ENCODE results near the gene PSMA7.

PSMA7 gene

DNA sequence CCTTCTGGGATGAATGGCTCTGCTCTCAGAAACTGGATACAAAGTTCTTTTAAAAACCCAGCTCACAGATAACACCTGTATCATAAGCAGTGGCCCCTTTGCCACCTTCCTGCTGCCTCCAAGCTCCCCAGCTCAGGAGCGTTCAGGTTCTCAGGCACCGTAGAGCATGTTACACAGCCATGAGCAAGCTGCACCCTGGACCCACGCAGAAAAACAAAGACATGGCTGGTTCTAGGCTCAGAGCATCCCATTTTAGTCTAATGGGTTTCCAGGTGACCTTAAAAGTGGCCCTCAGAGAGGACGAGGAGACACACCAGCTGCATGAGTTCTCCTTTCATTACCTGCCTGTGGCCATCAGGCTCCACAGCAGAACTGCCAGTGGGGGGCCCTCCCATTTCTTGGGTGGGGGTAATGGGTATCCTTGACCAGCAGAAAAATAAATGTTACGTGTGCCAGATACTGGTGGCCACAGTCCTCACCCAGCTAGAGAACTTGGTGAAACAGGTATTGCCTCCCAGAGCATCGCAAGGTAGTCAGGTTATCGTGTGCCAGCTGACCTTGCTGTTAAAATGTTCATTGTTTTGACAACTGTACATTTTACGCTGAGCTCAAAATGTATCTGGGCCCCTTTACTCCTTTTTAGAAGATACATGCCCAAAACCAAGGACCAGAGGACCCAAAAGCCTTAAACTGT lies 7.5 kb downstream of the PSMA7 start:
- FAIRE-seq = no peak

DNA sequence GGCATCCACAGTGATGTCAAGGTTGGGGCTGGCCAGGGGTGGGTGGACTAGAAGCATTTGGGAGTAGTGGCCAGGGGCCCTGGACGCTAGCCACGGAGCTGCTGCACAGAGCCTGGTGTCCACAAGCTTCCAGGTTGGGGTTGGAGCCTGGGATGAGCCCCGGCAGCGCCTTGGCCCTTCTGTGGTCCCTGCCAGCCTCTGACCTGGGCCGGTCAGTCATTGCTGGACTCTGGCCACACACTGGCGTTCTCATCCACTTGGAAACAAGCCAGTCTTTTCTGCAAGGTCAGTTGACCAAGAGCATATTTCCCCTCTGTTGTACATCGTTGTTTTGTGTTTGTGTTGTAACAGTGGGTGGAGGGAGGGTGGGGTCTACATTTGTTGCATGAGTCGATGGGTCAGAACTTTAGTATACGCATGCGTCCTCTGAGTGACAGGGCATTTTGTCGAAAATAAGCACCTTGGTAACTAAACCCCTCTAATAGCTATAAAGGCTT lies 8.4 kb downstream of the PSMA7 start:
- FAIRE-seq = no peak

DNA sequence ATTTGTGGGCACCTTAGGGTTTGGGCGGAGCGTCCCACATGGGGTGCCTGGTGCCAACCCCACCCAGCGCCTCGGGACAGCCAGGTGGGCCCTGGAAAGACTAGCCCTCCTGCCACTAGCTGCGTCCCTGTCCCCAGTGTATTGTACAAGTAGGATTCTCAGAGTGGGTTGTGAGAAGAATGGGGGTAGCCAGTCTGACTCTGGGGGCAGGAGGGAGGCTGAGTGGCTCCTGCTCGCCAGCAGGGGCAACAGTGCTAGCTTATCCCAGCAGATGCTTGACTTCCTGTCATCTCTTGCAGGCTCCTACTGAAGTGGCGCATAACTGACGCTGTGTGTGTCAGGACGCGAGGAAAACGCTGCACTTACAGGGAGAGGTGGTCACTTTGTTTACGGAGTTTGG lies 9.3 kb downstream of the PSMA7 start:
- no peak for FAIRE-seq

DNA sequence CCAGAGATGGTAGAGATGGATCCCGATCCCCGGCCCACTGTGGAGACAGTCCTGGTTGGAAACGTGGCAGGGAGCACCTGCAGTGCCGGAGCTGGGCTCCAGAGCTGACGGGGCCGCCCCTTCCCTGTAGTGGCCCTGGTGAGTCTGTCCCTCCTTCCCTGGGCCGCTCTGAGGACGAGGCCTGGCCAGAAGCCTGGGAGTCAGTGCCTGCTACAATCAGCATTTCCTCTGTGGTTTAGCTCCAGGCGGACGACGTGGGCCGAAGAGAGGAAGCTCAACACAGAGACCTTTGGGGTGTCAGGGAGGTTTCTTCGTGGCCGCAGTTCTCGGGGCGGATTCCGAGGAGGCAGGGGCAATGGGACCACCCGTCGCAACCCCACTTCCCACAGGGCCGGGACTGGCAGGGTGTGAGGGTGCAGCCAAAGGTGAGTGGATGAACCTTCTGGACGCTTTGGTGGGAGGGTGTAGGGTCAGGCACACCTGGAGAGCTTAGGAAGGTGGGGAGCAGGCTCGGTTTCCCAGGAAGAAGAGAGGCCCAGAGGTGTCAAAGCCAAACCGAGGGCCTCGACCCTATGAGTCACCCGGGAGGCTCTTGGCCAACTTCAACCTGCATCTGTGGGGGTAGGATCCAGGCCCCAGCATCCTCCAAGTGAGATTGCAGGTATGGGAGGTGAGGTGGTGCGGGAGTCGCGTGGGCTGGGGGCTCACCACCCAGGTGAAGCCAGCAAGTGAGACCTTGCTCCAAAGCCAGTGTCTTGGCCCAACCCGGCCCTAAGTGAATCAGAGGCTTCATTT lies 9.9 kb downstream of the PSMA7 start:
- FAIRE-seq = no peak

DNA sequence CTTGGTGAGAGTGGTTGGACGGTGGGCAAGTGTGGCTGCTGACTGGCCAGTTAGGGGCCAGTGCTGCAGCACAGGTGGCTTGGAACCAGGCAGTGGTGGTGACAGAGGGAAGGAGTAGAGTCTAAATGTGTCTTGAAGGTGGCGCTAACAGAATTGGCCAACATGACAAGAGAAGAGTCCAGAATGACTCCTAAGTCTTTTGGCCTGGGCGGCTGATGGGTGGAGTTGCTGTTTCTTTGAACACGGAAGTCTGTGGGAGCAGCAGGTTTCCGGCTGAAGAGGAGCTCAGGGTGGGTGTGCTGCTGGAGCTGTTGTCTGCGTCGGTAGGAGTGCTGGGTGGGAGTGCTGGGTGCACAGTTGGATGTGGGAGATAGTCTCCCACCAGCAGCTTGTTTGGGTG lies 10.8 kb downstream of the PSMA7 start:
- FAIRE-seq = no peak

DNA sequence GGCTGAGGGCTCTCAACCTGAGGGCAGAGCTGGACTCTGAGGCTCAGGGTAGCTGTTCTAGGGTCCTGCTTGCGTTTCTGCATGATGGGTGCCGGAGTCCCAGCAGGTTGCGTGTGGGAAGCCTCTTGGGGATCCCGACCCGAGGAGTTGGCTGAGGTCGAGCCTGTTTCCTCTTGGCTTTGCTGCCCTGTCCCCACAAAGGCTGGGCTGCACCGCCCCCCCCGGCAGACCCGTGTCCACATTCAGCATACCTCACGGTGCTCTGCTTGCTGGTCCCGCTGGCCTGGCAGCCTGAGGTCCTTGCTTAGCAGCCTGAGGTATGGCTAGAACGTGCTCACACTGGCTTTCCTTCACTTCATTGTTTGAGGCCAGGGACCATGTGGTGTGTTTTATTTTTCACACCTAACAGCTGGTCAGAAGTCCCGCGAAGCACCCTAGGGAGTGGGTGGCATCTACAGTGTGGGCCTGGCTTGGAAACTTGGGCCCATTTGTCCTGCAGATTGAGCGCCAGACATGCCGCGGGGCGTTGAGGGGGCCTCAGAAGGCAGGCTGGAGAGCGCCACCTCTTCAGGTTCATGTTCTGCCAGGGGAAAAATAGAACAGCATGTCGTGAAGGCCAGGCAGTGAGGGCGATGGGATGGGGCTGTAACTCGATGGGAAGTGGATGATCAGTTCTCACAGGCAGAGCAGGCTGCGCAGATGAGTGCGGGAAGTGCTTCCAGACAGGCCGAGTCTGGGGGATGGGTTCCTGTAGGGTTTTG lies 11.5 kb downstream of the PSMA7 start:
- FAIRE-seq = no peak

DNA sequence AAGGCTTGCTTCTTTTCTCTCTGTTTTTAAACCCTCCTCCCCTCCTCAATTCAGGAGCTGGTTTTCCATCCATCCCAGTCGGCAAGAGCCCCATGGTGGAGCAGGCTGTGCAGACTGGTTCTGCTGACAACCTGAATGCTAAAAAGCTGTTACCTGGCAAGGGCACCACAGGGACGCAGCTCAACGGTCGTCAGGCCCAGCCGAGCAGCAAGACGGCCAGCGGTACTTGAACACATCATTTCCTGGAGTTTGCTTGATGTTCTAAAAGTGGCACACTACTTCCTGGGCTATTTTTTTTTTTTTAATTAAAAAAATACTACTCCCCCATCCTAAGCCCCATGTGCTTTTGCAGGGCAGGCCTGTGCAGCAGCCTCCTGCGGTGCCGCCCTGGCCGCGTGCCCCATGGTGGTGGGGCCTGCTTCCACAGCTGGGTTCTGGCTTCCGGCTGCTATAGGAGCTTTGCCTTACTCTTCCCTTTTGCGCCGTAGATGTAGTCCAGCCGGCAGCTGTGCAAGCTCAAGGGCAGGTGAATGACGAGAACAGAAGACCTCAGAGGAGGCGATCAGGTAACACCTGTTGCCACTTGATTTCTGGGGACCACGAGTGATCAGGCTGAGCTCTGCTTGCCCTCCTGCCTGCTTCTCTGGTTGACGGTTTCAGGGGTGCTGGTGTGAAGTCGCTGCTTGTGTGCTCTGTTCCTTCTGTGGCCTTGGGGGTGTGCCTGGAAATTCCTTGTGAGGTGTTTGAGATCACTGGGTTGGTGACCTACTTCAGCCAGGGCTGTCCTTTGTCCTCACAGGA lies 13.3 kb downstream of the PSMA7 start:
- FAIRE-seq = no peak

DNA sequence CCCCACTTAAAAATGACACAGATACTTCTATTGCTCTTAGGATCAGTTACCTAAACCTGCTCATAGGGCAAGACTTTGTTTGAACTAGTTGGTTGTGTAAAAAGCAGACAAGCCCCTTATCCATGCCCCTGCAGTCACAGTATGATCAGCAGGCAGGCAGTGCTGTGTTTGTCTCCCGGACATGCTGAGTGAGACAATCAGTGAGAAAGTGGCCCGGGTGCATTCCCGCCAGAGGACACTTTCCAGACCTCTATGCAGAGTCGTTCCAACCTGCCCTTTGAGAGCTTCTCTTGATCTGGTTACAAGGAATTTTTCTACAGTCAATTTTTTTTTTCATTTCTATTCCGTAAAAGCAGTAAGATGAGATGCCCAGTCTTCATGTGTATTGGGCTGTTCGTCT lies 14.7 kb downstream of the PSMA7 start:
- FAIRE-seq = no peak

DNA sequence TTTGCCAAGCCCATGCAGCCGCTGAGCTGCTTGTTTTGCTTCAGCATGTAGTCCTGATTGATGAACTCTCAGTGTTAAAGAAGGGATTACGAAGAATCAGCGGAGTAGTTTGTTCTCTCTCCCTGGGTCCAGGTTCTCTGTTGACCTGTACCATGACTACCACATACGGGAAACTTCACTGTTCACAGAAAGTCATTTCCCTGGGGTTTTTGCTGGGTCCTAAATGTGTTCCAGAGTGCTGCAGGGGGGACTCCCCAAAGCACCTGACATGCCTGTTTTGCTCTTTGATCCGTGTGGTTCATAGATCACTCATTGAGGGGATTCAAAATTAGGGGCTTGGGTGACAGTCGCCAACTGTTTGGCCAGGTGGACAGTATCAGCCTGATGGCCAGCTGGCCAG lies 15.4 kb downstream of the PSMA7 start:
- FAIRE-seq = no peak

DNA sequence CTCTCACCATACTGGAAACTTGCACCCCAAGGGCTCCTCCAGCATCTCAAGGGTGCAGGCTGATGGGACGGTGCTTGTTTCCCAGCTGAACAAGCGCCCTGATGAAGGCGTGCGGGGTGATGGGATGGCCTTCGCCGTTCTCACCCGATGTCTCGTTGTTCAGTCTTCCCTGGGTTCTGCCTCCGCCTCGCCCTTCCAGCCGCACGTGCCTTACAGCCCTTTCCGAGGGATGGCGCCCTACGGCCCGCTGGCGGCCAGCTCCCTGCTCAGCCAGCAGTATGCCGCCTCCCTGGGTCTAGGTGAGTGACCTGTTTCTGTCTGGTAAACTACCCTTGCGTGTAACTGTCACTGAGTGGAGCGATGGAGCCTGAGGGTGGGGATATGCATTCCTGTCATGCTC lies 17.1 kb downstream of the PSMA7 start:
- no peak for FAIRE-seq

DNA sequence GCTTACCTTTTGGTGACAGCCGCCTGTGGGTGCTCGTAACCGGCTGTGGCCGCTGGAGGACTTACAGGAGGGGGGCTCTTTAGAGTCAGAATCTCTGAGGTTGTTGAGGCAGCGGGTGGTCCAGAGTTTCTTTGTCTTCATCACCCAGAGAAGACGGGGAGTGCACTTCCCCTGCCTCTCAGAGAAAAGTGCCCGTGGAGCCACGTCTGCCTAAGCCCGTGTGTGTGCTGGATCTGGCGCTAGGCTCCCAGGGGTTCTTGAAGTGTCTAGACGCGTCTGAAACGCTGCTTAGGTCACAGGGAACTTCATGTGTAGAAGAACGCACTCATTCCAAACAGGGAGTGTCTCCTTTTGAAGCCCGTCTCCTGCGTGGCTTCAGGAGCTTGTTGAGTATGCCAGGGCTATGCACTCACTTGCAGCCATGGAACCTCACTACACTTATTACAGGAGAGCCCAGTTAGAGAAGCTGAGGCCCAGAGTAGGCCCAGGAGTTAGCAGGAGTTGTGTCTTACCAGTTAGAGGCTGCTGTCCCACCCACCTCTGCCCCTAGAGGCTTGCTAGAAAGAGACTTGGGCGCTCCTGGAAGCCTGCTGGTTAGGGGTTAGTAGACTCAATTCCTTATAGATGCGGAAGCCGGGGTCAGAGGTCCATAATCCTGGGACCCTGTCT lies 19.6 kb downstream of the PSMA7 start:
- no peak for FAIRE-seq

DNA sequence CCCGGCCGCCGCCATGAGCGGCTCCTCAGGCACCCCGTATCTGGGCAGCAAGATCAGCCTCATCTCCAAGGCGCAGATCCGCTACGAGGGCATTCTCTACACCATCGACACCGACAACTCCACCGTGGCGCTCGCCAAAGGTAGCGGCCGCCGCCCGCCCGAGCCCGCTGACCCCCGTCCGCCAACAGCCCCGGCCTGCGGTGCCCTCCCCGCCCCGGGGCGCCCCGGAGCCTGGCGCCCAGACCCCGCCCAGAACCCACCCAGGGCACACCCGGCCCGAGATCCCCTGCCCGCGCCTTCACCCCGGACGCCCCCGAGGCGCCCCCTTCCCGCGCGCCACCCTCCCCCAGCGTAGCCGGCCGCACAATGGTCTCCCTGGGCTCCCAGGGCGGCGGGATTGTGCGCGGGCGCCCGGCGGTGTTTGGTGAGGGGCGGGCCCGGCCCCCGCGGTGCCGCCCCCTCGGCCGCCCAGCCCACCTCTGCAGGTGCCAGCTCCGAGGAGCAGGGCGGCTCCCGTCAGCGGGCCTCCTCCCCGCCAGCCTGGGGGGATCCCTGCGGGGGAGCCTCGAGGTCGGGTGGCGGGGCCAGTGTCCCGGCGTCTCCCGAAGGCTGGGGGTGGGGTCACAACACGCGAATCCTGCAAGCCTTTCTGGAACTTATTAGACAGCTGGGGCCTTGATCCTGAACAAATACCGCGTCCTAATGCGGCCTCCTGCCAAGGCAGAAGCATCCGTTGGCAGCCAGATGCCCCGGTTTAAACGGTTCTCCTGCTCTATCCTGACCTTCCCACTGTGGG lies 20.3 kb downstream of the PSMA7 start:
- FAIRE-seq = no peak

DNA sequence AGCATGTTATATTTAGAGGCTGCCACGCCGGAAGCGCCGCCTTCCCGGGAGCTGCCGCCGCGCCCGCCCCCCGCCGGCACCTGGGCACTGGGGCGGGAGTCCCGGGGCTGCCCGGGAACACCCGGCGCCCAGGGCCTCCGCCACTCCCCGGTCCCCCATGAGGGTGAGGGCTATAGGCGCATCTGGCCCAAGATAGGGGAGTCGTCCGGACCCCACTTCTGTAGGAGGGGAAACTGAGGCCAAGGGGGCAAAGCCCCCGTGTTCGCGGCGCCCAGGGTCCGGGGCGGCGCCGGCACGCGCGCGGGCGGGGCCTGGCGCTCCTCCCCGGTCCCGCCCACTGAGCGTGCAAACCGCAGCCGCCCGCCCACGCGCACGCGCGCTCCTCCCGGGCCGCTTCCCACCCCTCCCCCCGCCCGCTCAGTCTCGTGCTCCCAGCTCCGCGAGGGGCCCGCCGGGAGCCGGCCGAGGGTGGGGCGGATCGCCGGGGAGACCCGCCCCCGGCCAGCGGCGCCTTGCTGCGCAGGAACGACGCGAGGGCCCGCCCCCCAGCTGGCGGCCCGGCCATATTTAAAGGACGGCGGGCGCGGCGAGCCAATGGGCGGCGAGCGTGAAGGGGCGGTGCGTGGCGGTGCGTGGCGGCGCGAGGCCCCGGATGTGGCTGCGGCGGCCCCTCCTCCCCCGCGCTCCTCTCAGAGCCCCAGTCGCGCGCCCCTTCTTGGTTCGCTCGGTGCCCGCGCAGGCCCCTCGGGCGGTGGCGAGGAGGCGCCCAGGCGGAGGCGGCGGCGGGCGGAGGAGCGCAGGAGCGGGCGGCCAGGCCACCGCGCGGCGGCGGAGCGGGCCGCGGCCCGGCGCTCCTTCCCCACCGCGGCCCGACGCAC lies 21.2 kb downstream of the PSMA7 start, which contains the start of gene LSM14B:
Gene LSM14B, plus strand, starts transcription at position 700 of the 878 bp plus-strand sequence. CDS start 192 bp downstream, outside the sequence.
- FAIRE-seq = no peak

DNA sequence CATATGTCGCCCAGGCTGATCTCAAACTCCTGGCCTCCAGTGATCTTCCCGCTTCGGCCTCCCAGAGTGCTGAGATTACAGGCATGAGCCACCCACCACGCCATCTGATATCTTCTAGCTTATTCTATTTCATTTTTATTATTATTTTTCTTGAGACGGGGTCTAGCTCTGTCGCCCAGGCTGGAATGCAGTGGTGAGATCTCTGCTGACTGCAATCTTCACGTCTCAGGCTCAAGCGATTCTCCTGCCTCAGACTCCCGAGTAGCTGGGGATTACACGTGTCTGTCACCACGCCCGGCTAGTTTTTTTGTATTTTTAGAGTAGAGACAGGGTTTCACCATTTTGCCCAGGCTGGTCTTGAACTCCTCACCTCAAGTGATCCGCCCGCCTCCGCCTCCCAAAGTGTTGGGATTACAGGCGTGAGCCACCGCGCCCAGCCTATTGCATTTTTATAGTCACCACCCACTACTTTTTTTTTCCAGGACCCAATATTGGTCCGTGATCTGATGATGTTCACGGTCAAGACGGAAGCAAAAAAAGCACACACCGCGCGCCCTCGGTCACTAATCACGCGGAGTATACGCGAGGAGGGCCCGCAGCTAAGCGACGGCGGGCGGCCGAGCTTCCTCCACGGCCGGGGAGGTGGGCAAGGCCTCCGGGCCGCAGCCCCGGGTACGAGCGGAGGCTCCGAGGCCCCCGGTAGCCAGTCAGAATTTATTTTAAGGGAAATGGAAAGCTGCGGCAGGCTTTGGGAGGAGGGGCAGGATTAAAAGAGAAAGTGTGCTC lies 22.0 kb downstream of the PSMA7 start:
- no peak for FAIRE-seq

DNA sequence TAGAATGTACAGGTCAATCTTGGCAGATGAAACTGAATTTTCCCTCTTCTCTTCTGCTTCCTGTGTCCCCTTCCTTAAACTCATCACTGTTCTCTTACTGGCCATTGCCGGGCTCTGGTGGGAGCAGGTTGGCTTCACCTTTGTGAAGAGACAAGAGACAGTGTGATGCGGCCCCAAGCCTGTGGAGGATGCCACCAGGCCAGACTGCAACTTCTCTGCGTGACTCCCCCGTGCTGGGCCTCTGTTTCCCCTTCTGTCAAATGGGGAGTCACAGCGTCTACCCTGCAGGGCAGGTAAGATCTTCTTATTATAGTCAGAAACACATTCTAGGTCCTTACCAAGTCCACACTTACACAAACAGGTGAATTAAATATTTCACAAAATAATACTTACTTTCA lies 22.8 kb downstream of the PSMA7 start:
- FAIRE-seq = no peak

DNA sequence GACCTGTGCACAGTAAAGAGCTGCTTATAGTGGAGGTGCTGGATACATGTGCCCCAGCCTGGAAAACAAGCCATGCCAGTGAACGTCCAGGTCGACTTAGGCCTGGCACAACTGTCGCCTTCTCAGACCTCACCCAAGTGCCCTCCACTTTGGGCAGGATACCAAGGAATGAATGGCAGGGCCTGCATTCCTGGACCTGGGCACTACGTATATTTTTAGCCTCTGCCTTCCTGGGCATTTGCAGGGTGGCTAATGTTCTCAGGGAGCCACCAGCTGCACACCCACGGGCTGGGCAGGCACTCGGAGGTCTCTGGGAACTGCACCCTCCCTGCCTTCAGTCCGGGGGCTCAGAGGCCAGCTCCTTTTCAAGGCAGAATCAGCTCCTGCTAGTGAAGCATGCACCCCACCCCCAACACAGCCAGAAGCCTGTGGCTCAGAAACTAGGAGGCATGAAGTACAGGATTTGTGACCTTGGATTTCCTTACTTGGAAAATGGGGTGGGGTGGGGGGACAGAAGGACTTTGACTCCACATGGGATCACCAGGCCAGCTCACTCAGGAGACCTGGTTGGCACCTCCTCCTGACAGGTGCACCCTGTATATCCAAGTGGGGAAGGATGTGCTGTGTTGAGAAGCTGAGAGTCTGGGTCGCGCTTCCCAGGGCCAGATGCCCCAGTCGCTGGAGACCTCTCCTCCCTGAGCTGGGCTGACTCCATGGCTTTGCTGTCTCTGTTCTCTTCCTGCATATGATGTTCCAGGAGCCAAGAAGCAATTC lies 23.4 kb downstream of the PSMA7 start:
- FAIRE-seq = no peak

DNA sequence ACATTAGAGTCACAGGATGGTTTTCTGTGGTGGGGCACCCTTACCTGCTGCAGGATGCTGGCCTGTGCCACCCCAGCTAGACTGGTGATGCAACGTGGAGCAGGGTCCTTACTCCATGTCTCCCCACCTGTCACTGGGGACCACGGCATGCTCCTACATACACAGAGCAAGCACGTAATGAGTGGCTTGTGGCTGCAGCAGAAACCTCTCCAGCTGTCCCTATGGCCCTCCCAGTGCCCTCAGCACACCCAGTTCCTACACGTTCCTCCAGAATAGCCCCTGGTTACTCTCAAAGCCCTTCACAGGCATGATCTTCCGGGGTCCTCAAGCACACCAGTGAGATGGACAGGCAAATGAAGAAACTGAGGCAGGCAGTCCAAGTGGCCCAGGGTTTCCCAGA lies 24.1 kb downstream of the PSMA7 start:
- no peak for FAIRE-seq
